ENCODE results near the gene HIGD2A. TPM values are rescaled to one million over a fixed set of nuclear protein-coding genes. Genes with fewer than 3 reads are reported as not detected.

The HIGD2A gene
- total RNA-seq, 3 donors from 2014 or later: 87.5 to 101 (median 95.8) TPM

GRCh38 chr5:176361437-176362232 is 26.9 kb upstream of the HIGD2A start, which contains the start of gene KIAA1191:
TSS of gene KIAA1191 (minus strand) at chr5:176361764. CDS start at chr5:176359508, 2,256 bp downstream.
- H3K27me3 Mint-ChIP-seq (ENCODE audit: low read depth): no peaks in the 10 kb centered on the region
- peaks cover 31% of the 10 kb centered on the region for H3K4me1 Mint-ChIP-seq (ENCODE audit: low read depth)
- peaks cover 8% of the 10 kb centered on the region for H3K36me3 Mint-ChIP-seq (ENCODE audit: insufficient read depth)
- DNase-seq: peak; percentile 91
- peak; percentile 91 for ATAC-seq
- H3K9me3 Mint-ChIP-seq: no peaks in the 10 kb centered on the region
- peak within 1 kb of the TSS; percentile 97 for H3K4me3 Mint-ChIP-seq

DNA sequence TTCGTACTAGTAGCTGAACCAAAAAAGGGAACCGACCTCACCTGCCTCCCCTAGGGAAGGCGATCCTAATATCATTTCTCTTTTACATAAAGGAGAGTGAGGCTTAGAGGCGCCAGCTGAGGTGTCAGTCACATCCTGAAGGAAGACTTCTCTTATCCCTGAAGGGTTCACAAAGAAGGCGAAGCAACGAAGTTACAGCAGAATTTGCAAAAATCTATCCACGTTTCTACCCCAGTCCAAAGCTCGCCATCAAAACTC is 26.4 kb upstream of the HIGD2A start:
- Mint-ChIP-seq H3K4me1 (ENCODE audit: low read depth) (peaks cover 33% of the 10 kb centered on the region), H3K27me3 (ENCODE audit: low read depth) (no peaks in the 10 kb centered on the region)

GRCh38 chr5:176364765-176365350 is 23.7 kb upstream of the HIGD2A start:
- Mint-ChIP-seq H3K4me1 (ENCODE audit: low read depth) (peaks cover 19% of the 10 kb centered on the region), H3K27me3 (ENCODE audit: low read depth) (no peaks in the 10 kb centered on the region), H3K4me3 (peak overlapping the region; percentile 76), H3K9me3 (no peaks in the 10 kb centered on the region), H3K36me3 (ENCODE audit: insufficient read depth) (peaks cover 16% of the 10 kb centered on the region)
- no peak for DNase-seq
- ATAC-seq: no peak

More for the DNA sequence above, 26.4 kb upstream of the HIGD2A start:
- DNase-seq (no peak), ATAC-seq (no peak)
- Mint-ChIP-seq H3K36me3 (ENCODE audit: insufficient read depth) (peaks cover 10% of the 10 kb centered on the region), H3K9me3 (no peaks in the 10 kb centered on the region), H3K4me3 (peak overlapping the region; percentile 97)

DNA sequence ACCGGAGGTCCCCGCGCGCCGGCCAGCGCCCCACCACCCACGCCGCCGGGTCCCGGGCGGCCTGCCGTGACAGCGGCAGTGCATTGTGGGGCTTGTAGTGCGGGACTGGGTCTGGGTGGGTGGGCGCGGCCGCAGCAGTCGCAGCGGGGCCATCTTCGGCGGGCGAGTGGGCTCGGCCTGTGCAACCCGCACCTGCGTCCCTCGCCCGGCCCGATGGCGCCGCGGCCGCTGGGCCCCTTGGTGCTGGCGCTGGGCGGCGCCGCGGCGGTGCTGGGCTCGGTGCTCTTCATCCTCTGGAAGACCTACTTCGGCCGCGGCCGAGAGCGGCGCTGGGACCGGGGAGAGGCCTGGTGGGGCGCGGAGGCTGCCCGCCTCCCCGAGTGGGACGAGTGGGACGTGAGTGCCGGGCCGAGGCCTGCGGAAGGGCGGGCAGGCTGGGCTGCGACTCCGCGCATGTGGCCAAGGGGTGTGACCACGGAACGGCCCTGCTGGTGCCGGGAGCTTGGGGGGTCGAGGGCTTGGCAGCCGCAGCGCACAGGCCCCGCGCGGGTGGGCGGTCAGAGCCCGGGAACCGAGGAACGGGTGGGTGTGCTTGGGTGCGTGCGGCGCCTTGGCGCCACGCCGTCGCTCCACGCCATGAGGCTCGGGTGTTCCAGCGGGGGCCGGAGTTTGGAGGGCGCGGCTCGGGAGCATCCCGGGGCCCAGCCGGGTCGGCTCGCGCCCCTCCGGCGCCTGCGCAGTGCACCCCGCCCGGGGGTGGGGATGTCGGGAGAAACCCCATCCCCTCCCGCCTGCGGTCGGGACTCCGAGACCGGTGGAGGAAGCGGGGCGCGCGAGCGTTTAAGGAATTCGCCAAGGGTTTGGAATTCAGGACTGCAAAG is 23.0 kb upstream of the HIGD2A start, which contains the start of gene ARL10:
Gene ARL10, plus strand, starts transcription at position 137 of the 881 bp plus-strand sequence. Its CDS starts 77 bp downstream, at position 214.
- ATAC-seq (peak; percentile 58 to 61), DNase-seq (peak; percentile 45)
- Mint-ChIP-seq H3K36me3 (ENCODE audit: insufficient read depth) (peaks cover 16% of the 10 kb centered on the region), H3K4me3 (peak within 1 kb of the TSS; percentile 81), H3K9me3 (no peaks in the 10 kb centered on the region), H3K27me3 (ENCODE audit: low read depth) (no peaks in the 10 kb centered on the region), H3K4me1 (ENCODE audit: low read depth) (peaks cover 19% of the 10 kb centered on the region)

DNA sequence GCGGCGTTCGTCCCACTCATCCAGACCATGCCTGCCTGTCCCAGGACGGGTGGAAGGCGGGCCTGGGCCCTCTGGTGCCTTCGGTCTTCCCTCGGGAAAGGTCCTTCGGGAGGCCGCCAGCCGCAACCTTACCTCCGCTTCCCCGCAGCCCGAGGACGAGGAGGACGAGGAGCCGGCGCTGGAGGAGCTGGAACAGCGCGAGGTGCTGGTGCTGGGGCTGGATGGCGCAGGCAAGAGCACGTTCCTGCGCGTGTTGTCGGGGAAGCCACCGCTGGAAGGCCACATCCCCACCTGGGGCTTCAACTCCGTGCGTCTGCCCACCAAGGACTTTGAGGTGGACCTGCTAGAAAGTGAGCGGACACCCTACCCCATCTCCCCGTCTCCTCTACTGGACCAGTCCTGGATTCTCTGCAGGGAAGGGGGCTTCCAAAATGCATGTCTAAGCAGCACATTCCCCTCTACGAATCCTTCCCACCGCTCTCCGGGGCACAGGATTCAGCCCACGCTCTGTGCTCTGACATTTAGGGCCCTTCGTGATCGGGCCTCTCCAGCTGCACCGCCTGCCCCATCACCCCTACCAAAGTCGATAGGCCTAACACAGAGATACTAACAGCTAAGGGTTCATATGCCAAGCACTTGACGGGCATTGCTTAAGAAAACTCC is 22.2 kb upstream of the HIGD2A start:
- H3K27me3 Mint-ChIP-seq (ENCODE audit: low read depth): no peaks in the 10 kb centered on the region
- H3K36me3 Mint-ChIP-seq (ENCODE audit: insufficient read depth): peaks cover 18% of the 10 kb centered on the region
- ATAC-seq (no peak), DNase-seq (no peak)
- H3K4me1 Mint-ChIP-seq (ENCODE audit: low read depth): peaks cover 19% of the 10 kb centered on the region
- no peaks in the 10 kb centered on the region for H3K9me3 Mint-ChIP-seq
- H3K4me3 Mint-ChIP-seq: peak overlapping the region; percentile 81

DNA sequence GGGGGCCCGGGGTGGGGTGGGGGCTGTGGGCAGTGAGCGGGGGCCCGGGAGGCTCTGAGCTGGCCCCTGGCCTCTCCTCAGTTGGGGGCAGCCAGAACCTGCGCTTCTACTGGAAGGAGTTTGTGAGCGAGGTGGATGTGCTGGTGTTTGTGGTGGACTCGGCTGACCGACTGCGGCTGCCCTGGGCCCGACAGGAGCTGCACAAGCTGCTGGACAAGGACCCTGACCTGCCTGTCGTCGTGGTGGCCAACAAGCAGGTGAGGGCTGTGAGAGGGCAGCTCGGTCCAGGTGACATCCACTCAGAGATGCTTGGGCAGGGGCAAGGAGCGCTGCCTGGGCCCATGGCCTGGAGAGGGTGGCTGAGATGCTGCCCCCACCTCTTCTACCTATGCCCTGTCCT is 19.8 kb upstream of the HIGD2A start:
- Mint-ChIP-seq H3K4me1 (ENCODE audit: low read depth) (peaks cover 10% of the 10 kb centered on the region), H3K9me3 (no peaks in the 10 kb centered on the region), H3K36me3 (ENCODE audit: insufficient read depth) (peaks cover 21% of the 10 kb centered on the region), H3K4me3 (no peak overlapping the region), H3K27me3 (ENCODE audit: low read depth) (no peaks in the 10 kb centered on the region)
- ATAC-seq: no peak
- no peak for DNase-seq

DNA sequence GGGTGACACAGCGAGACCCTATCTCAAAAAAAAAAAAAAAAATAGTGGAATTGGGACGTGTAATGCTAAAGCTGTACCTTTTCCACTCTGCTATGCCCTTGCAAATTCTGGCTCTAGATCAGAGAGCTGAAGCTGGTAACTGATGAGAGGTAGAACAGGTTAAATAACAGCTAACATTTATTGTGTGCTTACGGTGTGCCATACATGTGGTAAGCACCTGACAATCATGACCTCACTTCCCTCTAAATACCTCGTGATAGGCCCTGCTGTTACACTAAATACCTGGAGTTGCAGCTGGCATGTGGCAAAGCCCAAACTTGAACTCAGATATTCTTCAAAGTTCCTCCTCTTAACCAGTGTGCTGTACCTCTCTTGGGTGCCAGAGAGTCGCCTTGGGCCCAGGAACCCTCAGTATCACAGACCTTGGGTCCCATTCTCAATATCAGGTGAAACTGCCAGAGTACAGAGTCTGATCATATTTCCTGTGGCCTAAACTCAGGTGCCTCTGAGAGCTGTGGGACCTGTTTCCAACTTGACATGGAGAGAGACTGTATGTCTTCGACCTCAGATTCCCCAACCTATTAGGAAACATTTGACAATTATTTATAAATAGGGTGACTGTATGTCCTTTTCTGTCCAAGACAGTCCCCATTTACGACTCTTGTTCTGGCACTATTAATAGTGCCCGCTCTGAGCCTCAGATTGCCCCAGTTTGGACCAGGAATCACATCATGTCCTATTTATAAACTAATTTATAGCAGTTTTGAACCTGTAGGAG is 18.4 kb upstream of the HIGD2A start:
- DNase-seq (no peak), ATAC-seq (no peak)
- H3K4me1 Mint-ChIP-seq (ENCODE audit: low read depth): peaks cover 8% of the 10 kb centered on the region
- H3K27me3 Mint-ChIP-seq (ENCODE audit: low read depth): no peaks in the 10 kb centered on the region
- H3K36me3 Mint-ChIP-seq (ENCODE audit: insufficient read depth): peaks cover 21% of the 10 kb centered on the region
- H3K4me3 Mint-ChIP-seq: no peak overlapping the region
- H3K9me3 Mint-ChIP-seq: no peaks in the 10 kb centered on the region

GRCh38 chr5:176371621-176372539 is 16.7 kb upstream of the HIGD2A start:
- peaks cover 23% of the 10 kb centered on the region for H3K36me3 Mint-ChIP-seq (ENCODE audit: insufficient read depth)
- DNase-seq: no peak
- no peak overlapping the region for H3K4me3 Mint-ChIP-seq
- peaks cover 4% of the 10 kb centered on the region for H3K4me1 Mint-ChIP-seq (ENCODE audit: low read depth)
- no peaks in the 10 kb centered on the region for H3K9me3 Mint-ChIP-seq
- no peaks in the 10 kb centered on the region for H3K27me3 Mint-ChIP-seq (ENCODE audit: low read depth)
- ATAC-seq: no peak

DNA sequence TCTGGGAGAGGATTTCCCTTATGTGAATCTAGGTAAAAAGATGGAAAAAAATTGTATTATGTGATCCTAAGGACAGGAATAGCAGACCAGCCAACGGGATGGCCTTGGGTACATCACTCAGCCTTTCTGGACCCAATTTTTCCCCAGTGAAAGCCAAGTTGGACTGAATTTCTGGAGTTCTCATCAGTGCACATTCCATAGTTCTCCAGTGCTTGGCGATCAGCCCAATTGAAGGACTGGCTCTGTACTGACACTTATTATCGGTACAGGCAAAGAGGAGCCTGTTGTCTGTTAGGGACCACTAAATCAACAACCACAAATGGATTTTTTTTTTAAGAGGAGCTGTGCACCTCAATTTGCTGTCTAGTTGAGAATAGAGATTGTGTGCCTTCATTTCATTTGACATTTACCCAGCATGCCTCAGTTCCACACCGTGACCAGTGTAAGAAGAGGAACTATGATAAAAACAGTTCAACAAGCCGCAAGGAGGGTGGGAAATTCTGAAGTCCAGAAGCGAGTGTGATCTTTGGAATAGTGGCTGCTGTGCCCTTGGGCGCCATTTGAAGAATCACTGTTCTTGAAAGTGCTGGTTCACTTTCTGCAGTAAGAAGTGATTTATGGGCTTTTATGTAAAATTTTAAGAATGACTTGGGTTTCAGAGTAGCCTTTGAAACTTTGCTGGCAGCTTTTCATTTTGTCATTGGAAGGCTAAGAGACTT is 15.3 kb upstream of the HIGD2A start:
- Mint-ChIP-seq H3K27me3 (ENCODE audit: low read depth) (no peaks in the 10 kb centered on the region), H3K36me3 (ENCODE audit: insufficient read depth) (peaks cover 14% of the 10 kb centered on the region), H3K4me3 (no peak overlapping the region), H3K4me1 (ENCODE audit: low read depth) (no peaks in the 10 kb centered on the region), H3K9me3 (no peaks in the 10 kb centered on the region)
- DNase-seq (no peak), ATAC-seq (no peak)

DNA sequence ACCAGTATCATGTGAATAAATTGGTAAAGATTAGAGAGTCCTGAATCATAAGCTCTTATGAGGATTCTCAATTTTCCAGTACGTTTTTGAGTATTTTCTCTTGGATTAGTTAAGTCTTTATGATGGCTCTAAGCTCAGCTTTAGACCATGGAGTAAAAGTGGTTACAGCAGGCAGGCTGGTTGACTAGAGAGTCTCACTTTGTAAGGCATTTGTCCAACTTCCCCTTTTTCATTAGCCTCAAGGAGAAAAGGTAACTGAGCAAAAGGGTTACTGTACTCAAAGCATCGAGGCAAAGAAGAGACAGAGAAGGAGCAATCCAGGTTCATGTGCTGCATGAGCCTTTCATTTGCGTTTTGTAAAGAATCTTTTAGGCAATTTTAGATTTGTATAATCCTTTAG is 8.7 kb upstream of the HIGD2A start:
- Mint-ChIP-seq H3K36me3 (ENCODE audit: insufficient read depth) (peaks cover 36% of the 10 kb centered on the region), H3K4me1 (ENCODE audit: low read depth) (peaks cover 2% of the 10 kb centered on the region), H3K9me3 (no peaks in the 10 kb centered on the region), H3K4me3 (no peak overlapping the region), H3K27me3 (ENCODE audit: low read depth) (no peaks in the 10 kb centered on the region)
- no peak for DNase-seq
- no peak for ATAC-seq

- Mint-ChIP-seq H3K4me1 (ENCODE audit: low read depth) (peaks cover 16% of the 10 kb centered on the region), H3K27me3 (ENCODE audit: low read depth) (no peaks in the 10 kb centered on the region), H3K36me3 (ENCODE audit: insufficient read depth) (peaks cover 43% of the 10 kb centered on the region), H3K9me3 (no peaks in the 10 kb centered on the region), H3K4me3 (no peak overlapping the region)
- ATAC-seq (no peak), DNase-seq (no peak)
These were observed 7.1 kb upstream of the HIGD2A start for GRCh38 chr5:176381423-176381822.

- ATAC-seq (no peak), DNase-seq (no peak)
- Mint-ChIP-seq H3K4me1 (ENCODE audit: low read depth) (peaks cover 21% of the 10 kb centered on the region), H3K27me3 (ENCODE audit: low read depth) (no peaks in the 10 kb centered on the region), H3K9me3 (no peaks in the 10 kb centered on the region), H3K4me3 (no peak overlapping the region), H3K36me3 (ENCODE audit: insufficient read depth) (peaks cover 48% of the 10 kb centered on the region)
These were observed 6.6 kb upstream of the HIGD2A start for GRCh38 chr5:176381979-176382378.
